Measurements from ENCODE around the gene RPL29. TPM values are rescaled to one million over a fixed set of nuclear protein-coding genes. Genes with fewer than 3 reads are reported as not detected.

Gene RPL29
- total and polyA plus RNA-seq, 7 experiments from 2014 or later: 1,152 to 2,133 (median 1,556) TPM

- DNase-seq (no peak), ATAC-seq (no peak)
- peaks cover 0 to 3% (median 0%) of the 10 kb centered on the region in 3 experiments for H3K36me3 ChIP-seq (ENCODE audit: control insufficient read depth in 2 of 3, insufficient read depth in 3 of 3, low read length in 3 of 3)
- H3K4me3 Mint-ChIP-seq: peak overlapping the region in 2 of 10 donors; percentile 31 to 76
- H3K9me3 ChIP-seq (ENCODE audit: control insufficient read depth in 2 of 3, low read length in 3 of 3): no peaks in the 10 kb centered on the region
- peaks cover 5 to 33% (median 7%) of the 10 kb centered on the region in 5 donors for H3K27me3 Mint-ChIP-seq
- H3K4me3 ChIP-seq (ENCODE audit: low read length): no peak overlapping the region
- H3K4me1 Mint-ChIP-seq: peaks cover 0 to 6% (median 3%) of the 10 kb centered on the region in 7 donors
- H3K4me1 ChIP-seq (ENCODE audit: control insufficient read depth in 2 of 2, insufficient read depth in 2 of 2, low read length in 2 of 2): peaks cover 0 to 7% of the 10 kb centered on the region in 2 donors
- H3K9me3 Mint-ChIP-seq: no peaks in the 10 kb centered on the region
- H3K27ac ChIP-seq (ENCODE audit: low read depth, low read length): no peak overlapping the region
- POLR2A ChIA-PET: no interaction called here
- CTCF ChIA-PET: no interaction called here
- no peak overlapping the region for H3K27ac Mint-ChIP-seq
- H3K27me3 ChIP-seq (ENCODE audit: control insufficient read depth in 2 of 2, insufficient read depth in 2 of 2, low read length in 2 of 2): peaks cover 3 to 4% of the 10 kb centered on the region in 2 donors
- intact Hi-C loops (cut with micrococcal nuclease): no loop called here
- H3K36me3 Mint-ChIP-seq: peaks cover 0 to 11% (median 4%) of the 10 kb centered on the region in 5 donors
Observed at GRCh38 chr3:51958603-51959521, 36.8 kb downstream of the RPL29 start.

- Mint-ChIP-seq H3K27ac (no peak overlapping the region), H3K4me1 (peaks cover 0 to 6% (median 4%) of the 10 kb centered on the region in 7 donors), H3K36me3 (peaks cover 0 to 11% (median 4%) of the 10 kb centered on the region in 5 donors), H3K9me3 (no peaks in the 10 kb centered on the region), H3K4me3 (no peak overlapping the region), H3K27me3 (peaks cover 16 to 40% (median 17%) of the 10 kb centered on the region in 5 donors)
- intact Hi-C loops (cut with micrococcal nuclease): no loop called here
- Histone ChIP-seq H3K27me3 (ENCODE audit: control insufficient read depth in 2 of 2, insufficient read depth in 2 of 2, low read length in 2 of 2) (peaks cover 3 to 4% of the 10 kb centered on the region in 2 donors), H3K4me1 (ENCODE audit: control insufficient read depth in 2 of 2, insufficient read depth in 2 of 2, low read length in 2 of 2) (peaks cover 0 to 7% of the 10 kb centered on the region in 2 donors), H3K27ac (ENCODE audit: low read depth, low read length) (no peak overlapping the region), H3K36me3 (ENCODE audit: control insufficient read depth in 2 of 3, insufficient read depth in 3 of 3, low read length in 3 of 3) (peaks cover 0 to 3% (median 0%) of the 10 kb centered on the region in 3 experiments), H3K4me3 (ENCODE audit: low read length) (no peak overlapping the region), H3K9me3 (ENCODE audit: control insufficient read depth in 2 of 3, low read length in 3 of 3) (no peaks in the 10 kb centered on the region)
- ChIA-PET CTCF (interaction anchor here (0.5 to 0.6 kb wide), 2 partner anchors 187 to 1597 kb away, joined by 3 read pairs; no protein-coding TSS in a partner anchor), POLR2A (interaction anchor here (0.6 to 1.3 kb wide), 3 partner anchors 13 to 16 kb away, joined by 3 to 4 read pairs (median 4); partner anchors contain the start of gene ABHD14B)
- ATAC-seq: no peak
- no peak for DNase-seq
Observed at GRCh38 chr3:51957520-51958205, 38.0 kb downstream of the RPL29 start.

- peak; percentile 77 for ATAC-seq
Observed at GRCh38 chr3:51955893-51956770, 39.6 kb downstream of the RPL29 start.

GRCh38 chr3:51955175-51955892, 40.4 kb downstream of the RPL29 start, which contains the start of gene GPR62:
TSS of gene GPR62 (plus strand) at chr3:51955381. CDS start at chr3:51955653, 272 bp downstream.
- ChIA-PET POLR2A (no interaction called here), CTCF (no interaction called here)
- peaks cover 0 to 6% (median 4%) of the 10 kb centered on the region in 5 donors for H3K36me3 Mint-ChIP-seq
- H3K4me1 Mint-ChIP-seq: peaks cover 0 to 6% (median 4%) of the 10 kb centered on the region in 7 donors
- H3K27ac Mint-ChIP-seq: no peak within 1 kb of the TSS
- Histone ChIP-seq H3K27me3 (ENCODE audit: control insufficient read depth in 2 of 2, insufficient read depth in 2 of 2, low read length in 2 of 2) (peaks cover 3 to 4% of the 10 kb centered on the region in 2 donors), H3K9me3 (ENCODE audit: control insufficient read depth in 2 of 3, low read length in 3 of 3) (no peaks in the 10 kb centered on the region), H3K27ac (ENCODE audit: low read depth, low read length) (no peak within 1 kb of the TSS), H3K4me3 (ENCODE audit: low read length) (peak within 1 kb of the TSS; percentile 44), H3K4me1 (ENCODE audit: control insufficient read depth in 2 of 2, insufficient read depth in 2 of 2, low read length in 2 of 2) (peaks cover 0 to 7% of the 10 kb centered on the region in 2 donors), H3K36me3 (ENCODE audit: control insufficient read depth in 2 of 3, insufficient read depth in 3 of 3, low read length in 3 of 3) (peaks cover 0 to 3% (median 0%) of the 10 kb centered on the region in 3 experiments)
- H3K4me3 Mint-ChIP-seq: peak within 1 kb of the TSS; percentile 16 to 80 (median 58)
- H3K9me3 Mint-ChIP-seq: no peaks in the 10 kb centered on the region
- no peak for ATAC-seq
- DNase-seq: no peak
- intact Hi-C loops (cut with micrococcal nuclease): no loop called here
- H3K27me3 Mint-ChIP-seq: peaks cover 16 to 47% (median 21%) of the 10 kb centered on the region in 5 donors

More at GRCh38 chr3:51955893-51956770, 39.6 kb downstream of the RPL29 start:
- Mint-ChIP-seq H3K9me3 (no peaks in the 10 kb centered on the region), H3K27me3 (peaks cover 16 to 47% (median 21%) of the 10 kb centered on the region in 5 donors), H3K36me3 (peaks cover 0 to 10% (median 4%) of the 10 kb centered on the region in 5 donors), H3K4me3 (peak overlapping the region; percentile 12 to 80 (median 59)), H3K27ac (no peak overlapping the region), H3K4me1 (peaks cover 0 to 6% (median 4%) of the 10 kb centered on the region in 7 donors)
- DNase-seq: peak in 7 of 9 donors; percentile 26 to 40 (median 34)
- peaks cover 0 to 3% (median 0%) of the 10 kb centered on the region in 3 experiments for H3K36me3 ChIP-seq (ENCODE audit: control insufficient read depth in 2 of 3, insufficient read depth in 3 of 3, low read length in 3 of 3)
- CTCF ChIA-PET: no interaction called here
- intact Hi-C loops (cut with micrococcal nuclease): loop anchor here in 1 of 2 donors (1.0 kb wide), 2 partner anchors 14 to 18 kb away; partner anchors contain the start of genes ABHD14B and PARP3
- peaks cover 0 to 7% of the 10 kb centered on the region in 2 donors for H3K4me1 ChIP-seq (ENCODE audit: control insufficient read depth in 2 of 2, insufficient read depth in 2 of 2, low read length in 2 of 2)
- peak overlapping the region; percentile 44 for H3K4me3 ChIP-seq (ENCODE audit: low read length)
- POLR2A ChIA-PET: interaction anchor here (1.3 kb wide), 1 partner anchor 18 kb away, joined by 4 read pairs; the partner anchor contains the start of gene ABHD14B
- H3K27me3 ChIP-seq (ENCODE audit: control insufficient read depth in 2 of 2, insufficient read depth in 2 of 2, low read length in 2 of 2): peaks cover 3 to 4% of the 10 kb centered on the region in 2 donors
- no peaks in the 10 kb centered on the region for H3K9me3 ChIP-seq (ENCODE audit: control insufficient read depth in 2 of 3, low read length in 3 of 3)
- H3K27ac ChIP-seq (ENCODE audit: low read depth, low read length): no peak overlapping the region

GRCh38 chr3:51954713-51955112, 41.0 kb downstream of the RPL29 start:
- H3K27me3 ChIP-seq (ENCODE audit: control insufficient read depth in 2 of 2, insufficient read depth in 2 of 2, low read length in 2 of 2): peaks cover 3 to 4% of the 10 kb centered on the region in 2 donors
- CTCF ChIA-PET: no interaction called here
- no peak overlapping the region for H3K27ac ChIP-seq (ENCODE audit: low read depth, low read length)
- Mint-ChIP-seq H3K36me3 (peaks cover 0 to 6% (median 4%) of the 10 kb centered on the region in 5 donors), H3K4me3 (peak overlapping the region in 6 of 10 donors; percentile 13 to 76 (median 44)), H3K9me3 (no peaks in the 10 kb centered on the region), H3K27me3 (peaks cover 16 to 47% (median 21%) of the 10 kb centered on the region in 5 donors), H3K27ac (no peak overlapping the region), H3K4me1 (peaks cover 0 to 6% (median 4%) of the 10 kb centered on the region in 7 donors)
- H3K4me1 ChIP-seq (ENCODE audit: control insufficient read depth in 2 of 2, insufficient read depth in 2 of 2, low read length in 2 of 2): peaks cover 0 to 7% of the 10 kb centered on the region in 2 donors
- no peak for ATAC-seq
- POLR2A ChIA-PET: interaction anchor here (1.0 to 1.6 kb wide), 2 partner anchors 12 to 13 kb away, joined by 3 read pairs; partner anchors contain the start of gene PCBP4
- no peak for DNase-seq
- intact Hi-C loops (cut with micrococcal nuclease): no loop called here
- peaks cover 0 to 3% (median 0%) of the 10 kb centered on the region in 3 experiments for H3K36me3 ChIP-seq (ENCODE audit: control insufficient read depth in 2 of 3, insufficient read depth in 3 of 3, low read length in 3 of 3)
- no peak overlapping the region for H3K4me3 ChIP-seq (ENCODE audit: low read length)
- no peaks in the 10 kb centered on the region for H3K9me3 ChIP-seq (ENCODE audit: control insufficient read depth in 2 of 3, low read length in 3 of 3)

Measured in naive thymus-derived CD4-positive, alpha-beta T cell (primary cell).